T-cell (primary cell): ENCODE data around the gene RAI14. TPM values are rescaled to one million over a fixed set of nuclear protein-coding genes. Genes with fewer than 3 reads are reported as not detected.
"Not testable (repeated sequence)": the region's sequence is repeated elsewhere in the genome, so short reads cannot be mapped to it uniquely, and the experiment has no call there.

Source experiments
- ATAC-seq, 4 experiments: fragments of 200-7000 bp in 3 of 4; fragments of 150-1000 bp in 1 of 4; cut with Tn5 transposase; replicated peaks in 1 of 4; 1 replicate in 3 of 4; 2 replicates in 1 of 4; pipeline ENCODE4 v1.10.0; 2021; ENCODE audit warnings: moderate library complexity in 3 of 4, mild to moderate bottlenecking in 2 of 4, moderate number of reproducible peaks in 1 of 4
- CTCF ChIA-PET, 2 donors: fragments of 300-600 bp; sonication (Branson Sonifier 250); formaldehyde crosslinking; loops; one replicate each; lab custom pipeline; 2022; ENCODE audit warnings: antibody characterized with exemption in 2 of 2; lab: Charles Lee
- POLR2A ChIA-PET, 2 donors: fragments of 300-600 bp; sonication (Branson Sonifier 250); formaldehyde crosslinking; loops; one replicate each; lab custom pipeline; 2022; ENCODE audit warnings: antibody characterized with exemption in 2 of 2; lab: Charles Lee
- DNase-seq, 35 experiments: peaks; one replicate each; pipeline versions ENCODE4 v3.0.0 to v3.0.0-alpha.2; 2013 to 2023
- H3K27ac ChIP-seq: one replicate; pipeline ENCODE4 v1.5.1; 2013; ENCODE audit warnings: low read length
- H3K27me3 ChIP-seq, 2 experiments: replicated peaks in 1 of 2; 1 replicate in 1 of 2; 2 replicates in 1 of 2; pipeline versions ENCODE4 v1.6.1 to v1.7.0; 2013; ENCODE audit warnings: low read length in 1 of 2, mixed read lengths in 1 of 2; ENCODE audit not compliant: control insufficient read depth in 2 of 2, insufficient read depth in 2 of 2; ENCODE audit errors: extremely low read depth in 1 of 2
- H3K36me3 ChIP-seq, 2 donors: 1 replicate in 1 of 2; 2 replicates in 1 of 2; pipeline versions ENCODE4 v1.6.1 to v1.7.0; 2013; ENCODE audit warnings: low read length in 1 of 2; ENCODE audit not compliant: control insufficient read depth in 2 of 2, insufficient read depth in 1 of 2; ENCODE audit errors: extremely low read depth in 1 of 2
- H3K4me1 ChIP-seq, 2 experiments: 1 replicate in 1 of 2; 2 replicates in 1 of 2; pipeline versions ENCODE4 v1.6.1 to v1.7.0; 2013; ENCODE audit warnings: low read length in 2 of 2, mixed read lengths in 1 of 2; ENCODE audit not compliant: insufficient read depth in 2 of 2, control insufficient read depth in 1 of 2; ENCODE audit errors: extremely low read depth in 1 of 2
- H3K4me3 ChIP-seq, 2 donors: 1 replicate in 1 of 2; 2 replicates in 1 of 2; pipeline versions ENCODE4 v1.5.1 to v1.7.0; 2013; ENCODE audit warnings: mild to moderate bottlenecking in 2 of 2, low read length in 1 of 2, moderate library complexity in 1 of 2; ENCODE audit not compliant: control insufficient read depth in 1 of 2; ENCODE audit errors: extremely low read depth in 1 of 2
- H3K9me3 ChIP-seq: 2 replicates; pipeline ENCODE4 v1.7.0; 2013
- H3K27ac Mint-ChIP-seq, 2 donors: one replicate each; pipeline ENCODE4 v1.8.0; 2020 to 2021; ENCODE audit warnings: mild to moderate bottlenecking in 2 of 2, mixed read lengths in 2 of 2
- H3K27me3 Mint-ChIP-seq, 2 donors: one replicate each; pipeline ENCODE4 v1.8.0; 2021 to 2022; ENCODE audit warnings: mixed read lengths in 2 of 2
- H3K36me3 Mint-ChIP-seq: one replicate; pipeline ENCODE4 v1.8.0; 2021; ENCODE audit warnings: mixed read lengths
- H3K4me1 Mint-ChIP-seq, 3 donors: one replicate each; pipeline ENCODE4 v1.8.0; 2020 to 2022; ENCODE audit warnings: mixed read lengths in 3 of 3, mild to moderate bottlenecking in 1 of 3
- H3K4me3 Mint-ChIP-seq, 3 donors: one replicate each; pipeline ENCODE4 v1.8.0; 2020 to 2022; ENCODE audit warnings: mild to moderate bottlenecking in 3 of 3, mixed read lengths in 3 of 3, moderate library complexity in 3 of 3
- H3K9me3 Mint-ChIP-seq, 3 donors: one replicate each; pipeline ENCODE4 v1.8.0; 2020 to 2022; ENCODE audit warnings: mixed read lengths in 3 of 3
- WGBS: methylation state at CpG from one replicate; pipeline ENCODE4 v1.1.5; 2013; ENCODE audit warnings: missing lambda C conversion rate; ENCODE audit not compliant: insufficient coverage; 5-methylcytosine and 5-hydroxymethylcytosine counted together
- total RNA-seq, 35 experiments: library from RNA in 6 of 35; stranded (reverse) in 6 of 35; fragments of 120-200 nt in 1 of 35; gene quantifications; one replicate each; pipeline versions ENCODE4 v1.2.1 to v1.2.4 and lab custom pipeline; 2013 to 2026

Gene RAI14
- total RNA-seq, 5 donors from 2014 or later (not counting 1 experiment from before 2014, with no cell fraction given) = 0.59 to 2.2 (median 0.96) TPM

- Histone ChIP-seq H3K36me3 (no peaks in the 10 kb centered on the region), H3K27ac (no peak overlapping the region), H3K4me3 (no peak overlapping the region), H3K4me1 (no peaks in the 10 kb centered on the region), H3K27me3 (peaks cover 0 to 3% of the 10 kb centered on the region in 2 experiments), H3K9me3 (no peaks in the 10 kb centered on the region)
- Mint-ChIP-seq H3K27me3 (peaks cover 3 to 20% of the 10 kb centered on the region in 2 donors), H3K4me3 (no peak overlapping the region), H3K4me1 (no peaks in the 10 kb centered on the region), H3K27ac (no peak overlapping the region), H3K36me3 (no peaks in the 10 kb centered on the region), H3K9me3 (peaks cover 0 to 4% (median 0%) of the 10 kb centered on the region in 3 donors)
- 87% methylated on average over 7 of the region's 8 CpGs for WGBS
- no peak for ATAC-seq
- no peak for DNase-seq
- ChIA-PET CTCF (no interaction called here), POLR2A (no interaction called here)
Measured at GRCh38 chr5:34750206-34750605, 94.1 kb downstream of the RAI14 start.

DNA sequence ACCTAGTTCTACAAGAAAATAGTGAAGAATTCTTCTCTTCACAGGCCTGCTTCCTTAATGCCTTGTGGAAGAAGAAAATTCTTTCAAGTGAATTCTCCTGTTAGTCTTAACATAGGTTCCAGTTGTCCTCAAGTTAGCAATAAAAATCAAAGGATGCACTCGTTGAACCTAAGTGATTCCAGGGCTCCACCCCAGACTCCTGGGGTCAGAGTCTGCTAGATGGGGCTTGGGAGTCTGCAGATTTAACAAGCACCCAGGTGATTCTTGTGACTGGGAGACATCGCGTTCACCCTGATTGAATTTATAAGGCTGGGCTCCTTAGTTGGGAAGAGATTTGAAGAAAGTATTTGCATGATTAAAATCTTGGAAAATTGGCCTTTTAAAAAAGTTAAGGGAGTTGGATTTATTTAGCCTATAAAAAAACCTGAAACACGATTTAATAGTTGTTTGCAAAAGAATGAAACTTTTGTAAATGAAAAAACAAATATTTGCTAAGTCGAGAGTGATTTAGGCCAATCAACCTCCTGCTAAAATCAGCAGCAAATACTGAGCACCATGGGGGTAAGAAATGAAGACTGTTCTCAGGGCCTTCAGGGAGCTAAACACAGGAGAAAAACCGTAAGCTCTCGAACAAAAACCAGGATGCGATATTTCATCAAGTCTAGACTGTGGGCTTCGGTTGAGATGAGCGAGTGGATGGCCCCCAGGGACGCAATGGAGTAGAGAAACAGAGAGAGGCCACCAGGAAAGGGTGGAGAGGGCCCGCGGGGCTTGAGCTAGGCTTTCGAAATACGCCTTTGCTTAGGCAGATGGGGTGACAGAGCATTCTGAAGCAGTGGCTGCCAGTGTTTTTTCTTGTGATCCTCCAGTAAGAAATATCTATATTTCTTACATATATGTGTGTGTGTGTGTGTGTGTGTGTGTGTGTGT, 95.9 kb downstream of the RAI14 start:
- H3K4me1 ChIP-seq = no peaks in the 10 kb centered on the region
- H3K27ac ChIP-seq = no peak overlapping the region
- Mint-ChIP-seq H3K27ac (no peak overlapping the region), H3K4me1 (no peaks in the 10 kb centered on the region), H3K36me3 (no peaks in the 10 kb centered on the region), H3K4me3 (no peak overlapping the region), H3K27me3 (peaks cover 3 to 11% of the 10 kb centered on the region in 2 donors), H3K9me3 (peaks cover 0 to under 1% (median 0%) of the 10 kb centered on the region in 3 donors)
- H3K36me3 ChIP-seq = no peaks in the 10 kb centered on the region
- CTCF ChIA-PET = interaction anchor here in 1 of 2 donors (0.6 kb wide), 1 partner anchor 195 kb away, joined by 3 read pairs; no protein-coding TSS in a partner anchor
- POLR2A ChIA-PET = no interaction called here
- peaks cover 0 to 3% of the 10 kb centered on the region in 2 experiments for H3K27me3 ChIP-seq
- WGBS = 94% methylated on average over 7 of the region's 15 CpGs
- no peak for DNase-seq
- no peaks in the 10 kb centered on the region for H3K9me3 ChIP-seq
- H3K4me3 ChIP-seq = no peak overlapping the region
- no peak for ATAC-seq

GRCh38 chr5:34753236-34753635, 97.1 kb downstream of the RAI14 start:
- H3K4me3 ChIP-seq, H3K4me1 ChIP-seq, H3K36me3 ChIP-seq, H3K4me3 Mint-ChIP-seq, DNase-seq, H3K4me1 Mint-ChIP-seq, H3K27ac Mint-ChIP-seq, H3K9me3 ChIP-seq, ATAC-seq, H3K27me3 ChIP-seq, H3K9me3 Mint-ChIP-seq, POLR2A ChIA-PET, H3K27ac ChIP-seq, H3K36me3 Mint-ChIP-seq: not testable (repeated sequence)
- 100% methylated on average over 2 of the region's 2 CpGs for WGBS
- peaks cover 3 to 12% of the 10 kb centered on the region in 2 donors for H3K27me3 Mint-ChIP-seq
- CTCF ChIA-PET = interaction anchor here in 1 of 2 donors (0.7 kb wide), 1 partner anchor 683 kb away, joined by 7 read pairs; no protein-coding TSS in a partner anchor

DNA sequence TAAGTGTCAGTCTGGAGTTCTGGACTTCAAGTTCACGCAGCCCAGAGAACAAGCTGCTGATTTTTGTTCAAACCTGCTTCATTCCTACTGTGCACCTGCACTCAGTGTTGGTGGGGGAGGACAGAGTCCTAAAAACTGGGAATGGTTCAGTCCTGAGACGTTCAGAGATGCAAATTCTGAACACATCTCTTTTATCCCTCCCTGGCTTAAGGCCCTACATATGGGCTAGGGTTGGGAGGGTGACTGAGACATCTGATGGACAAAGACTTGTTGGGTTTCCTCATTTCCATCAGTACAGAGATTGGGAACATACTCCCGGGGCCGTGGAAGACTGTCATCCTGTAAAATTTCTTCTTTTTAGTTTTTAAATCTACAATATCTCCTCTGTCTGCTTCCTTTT, 99.8 kb downstream of the RAI14 start:
- H3K9me3 ChIP-seq = no peaks in the 10 kb centered on the region
- POLR2A ChIA-PET = no interaction called here
- 90% methylated on average over 1 of the region's 4 CpGs for WGBS

GRCh38 chr5:34756781-34757624, 100.9 kb downstream of the RAI14 start:
- Mint-ChIP-seq H3K36me3 (no peaks in the 10 kb centered on the region), H3K27ac (no peak overlapping the region), H3K4me1 (no peaks in the 10 kb centered on the region), H3K4me3 (no peak overlapping the region), H3K9me3 (no peaks in the 10 kb centered on the region), H3K27me3 (peaks cover 3 to 12% of the 10 kb centered on the region in 2 donors)
- no peak for ATAC-seq
- DNase-seq = no peak
- Histone ChIP-seq H3K4me1 (no peaks in the 10 kb centered on the region), H3K27me3 (peaks cover 0 to 3% of the 10 kb centered on the region in 2 experiments), H3K36me3 (no peaks in the 10 kb centered on the region), H3K9me3 (no peaks in the 10 kb centered on the region), H3K27ac (no peak overlapping the region), H3K4me3 (no peak overlapping the region)
- ChIA-PET CTCF (interaction anchor here in 1 of 2 donors (0.6 kb wide), 1 partner anchor 58 kb away, joined by 3 read pairs; no protein-coding TSS in a partner anchor), POLR2A (no interaction called here)
- 94% methylated on average over 10 of the region's 20 CpGs for WGBS

More for the DNA sequence above, 99.8 kb downstream of the RAI14 start:
- DNase-seq (no peak), ATAC-seq (no peak)
- no peak overlapping the region for H3K4me3 Mint-ChIP-seq
- no peaks in the 10 kb centered on the region for H3K4me1 ChIP-seq
- no peak overlapping the region for H3K4me3 ChIP-seq
- no peaks in the 10 kb centered on the region for H3K27me3 ChIP-seq
- H3K27me3 Mint-ChIP-seq = peaks cover 3 to 12% of the 10 kb centered on the region in 2 donors
- no peaks in the 10 kb centered on the region for H3K9me3 Mint-ChIP-seq
- no peaks in the 10 kb centered on the region for H3K4me1 Mint-ChIP-seq
- CTCF ChIA-PET = interaction anchor here in 1 of 2 donors (0.6 kb wide), 1 partner anchor 57 kb away, joined by 3 read pairs; no protein-coding TSS in a partner anchor
- no peaks in the 10 kb centered on the region for H3K36me3 ChIP-seq
- H3K36me3 Mint-ChIP-seq = no peaks in the 10 kb centered on the region
- no peak overlapping the region for H3K27ac ChIP-seq
- no peak overlapping the region for H3K27ac Mint-ChIP-seq

DNA sequence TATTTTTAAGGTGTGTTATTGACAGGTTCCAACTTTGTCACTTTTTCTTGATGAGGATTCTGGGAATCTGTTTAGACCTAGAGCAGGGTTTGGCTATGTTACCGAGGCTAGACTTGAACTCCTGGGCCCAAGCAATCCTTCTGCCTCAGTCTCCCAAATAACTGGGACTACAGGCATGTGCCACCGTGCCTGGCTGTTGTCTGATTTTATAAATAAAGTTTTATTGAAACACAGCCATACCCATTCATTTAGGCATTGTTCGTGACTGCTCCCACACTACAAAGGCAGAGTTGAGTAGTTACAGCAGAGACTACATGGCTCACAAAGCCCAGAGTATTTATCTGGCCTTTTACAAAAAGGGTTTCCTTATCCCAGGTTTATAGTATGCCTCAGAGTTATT, 102.4 kb downstream of the RAI14 start:
- Histone ChIP-seq H3K27ac (no peak overlapping the region), H3K4me1 (no peaks in the 10 kb centered on the region), H3K9me3 (no peaks in the 10 kb centered on the region), H3K36me3 (no peaks in the 10 kb centered on the region), H3K27me3 (peaks cover 0 to 3% of the 10 kb centered on the region in 2 experiments), H3K4me3 (no peak overlapping the region)
- no peaks in the 10 kb centered on the region for H3K9me3 Mint-ChIP-seq
- H3K27ac Mint-ChIP-seq = no peak overlapping the region
- ChIA-PET CTCF (no interaction called here), POLR2A (no interaction called here)
- H3K4me1 Mint-ChIP-seq = no peaks in the 10 kb centered on the region
- peaks cover 0 to 6% of the 10 kb centered on the region in 2 donors for H3K27me3 Mint-ChIP-seq
- no peak overlapping the region for H3K4me3 Mint-ChIP-seq
- no peak for DNase-seq
- H3K36me3 Mint-ChIP-seq = no peaks in the 10 kb centered on the region
- 100% methylated on average over 1 of the region's 3 CpGs for WGBS
- ATAC-seq = no peak
